Liver (tissue), 9 donors: Measurements from ENCODE around the gene PLA2G4B. TPM values are rescaled to one million over a fixed set of nuclear protein-coding genes. Genes with fewer than 3 reads are reported as not detected.

ENCODE experiments used
- DNase-seq: peaks from one replicate; pipeline ENCODE4 v3.0.0-alpha.2; 2017; ENCODE audit warnings: low spot score
- H3K27ac ChIP-seq, 2 donors: one replicate each; pipeline ENCODE4 v1.7.0; 2013; ENCODE audit warnings: inconsistent platforms in 2 of 2, low read length in 2 of 2, control low read depth in 1 of 2, low read depth in 1 of 2, mild to moderate bottlenecking in 1 of 2
- H3K27me3 ChIP-seq, 4 donors: one replicate each; pipeline versions ENCODE4 v1.6.1 to v1.7.0; 2013; ENCODE audit warnings: low read length in 3 of 4, inconsistent platforms in 1 of 4, mild to moderate bottlenecking in 1 of 4, moderate library complexity in 1 of 4; ENCODE audit not compliant: control insufficient read depth in 4 of 4, insufficient read depth in 4 of 4
- H3K36me3 ChIP-seq, 4 donors: one replicate each; pipeline versions ENCODE4 v1.6.1 to v1.7.0; 2013; ENCODE audit warnings: low read length in 3 of 4, mild to moderate bottlenecking in 3 of 4, low read depth in 1 of 4, moderate library complexity in 1 of 4; ENCODE audit not compliant: control insufficient read depth in 4 of 4, insufficient read depth in 3 of 4
- H3K4me1 ChIP-seq, 4 donors: one replicate each; pipeline versions ENCODE4 v1.6.1 to v1.7.0; 2013; ENCODE audit warnings: low read length in 3 of 4, mild to moderate bottlenecking in 3 of 4, moderate library complexity in 1 of 4; ENCODE audit not compliant: control insufficient read depth in 4 of 4, insufficient read depth in 4 of 4
- H3K4me3 ChIP-seq, 3 donors: one replicate each; pipeline versions ENCODE4 v1.6.1 to v1.7.0; 2013; ENCODE audit warnings: low read length in 3 of 3, control low read depth in 1 of 3, low read depth in 1 of 3, mild to moderate bottlenecking in 1 of 3
- H3K9ac ChIP-seq, 2 donors: one replicate each; pipeline ENCODE4 v1.7.0; 2013; ENCODE audit warnings: low read length in 2 of 2, mild to moderate bottlenecking in 2 of 2, moderate library complexity in 2 of 2, control low read depth in 1 of 2, low read depth in 1 of 2
- H3K9me3 ChIP-seq, 4 donors: one replicate each; pipeline versions ENCODE4 v1.6.1 to v1.7.0; 2013; ENCODE audit warnings: low read length in 3 of 4; ENCODE audit not compliant: control insufficient read depth in 4 of 4
- EGR1 ChIP-seq, 2 donors: IDR thresholded peaks; 2 replicates each; pipeline ENCODE4 v1.6.1; 2016 to 2018; ENCODE audit warnings: antibody characterized with exemption in 2 of 2, low read depth in 2 of 2
- FOXA1 ChIP-seq: IDR thresholded peaks from 2 replicates; pipeline ENCODE4 v1.6.1; 2016; ENCODE audit warnings: antibody characterized with exemption
- FOXA2 ChIP-seq: IDR thresholded peaks from 2 replicates; pipeline ENCODE4 v1.6.1; 2016; ENCODE audit warnings: antibody characterized with exemption
- GABPA ChIP-seq, 2 donors: IDR thresholded peaks in 1 of 2; conservative IDR thresholded peaks in 1 of 2; 2 replicates each; pipeline ENCODE4 v1.6.1; 2016; ENCODE audit warnings: antibody characterized with exemption in 2 of 2, mild to moderate bottlenecking in 1 of 2, moderate library complexity in 1 of 2
- HNF4A ChIP-seq, 2 donors: conservative IDR thresholded peaks; 2 replicates each; pipeline ENCODE4 v1.6.1; 2016; ENCODE audit warnings: antibody characterized with exemption in 2 of 2, mild to moderate bottlenecking in 2 of 2
- HNF4G ChIP-seq: IDR thresholded peaks from 2 replicates; pipeline ENCODE4 v1.6.1; 2016; ENCODE audit warnings: antibody characterized with exemption
- JUND ChIP-seq, 2 donors: IDR thresholded peaks; 2 replicates each; pipeline ENCODE4 v1.6.1; 2016; ENCODE audit warnings: antibody characterized with exemption in 2 of 2
- NR2F2 ChIP-seq: IDR thresholded peaks from 2 replicates; pipeline ENCODE4 v1.6.1; 2016; ENCODE audit warnings: antibody characterized with exemption
- RAD21 ChIP-seq, 2 donors: IDR thresholded peaks; 2 replicates each; pipeline ENCODE4 v1.6.1; 2016; ENCODE audit warnings: antibody characterized with exemption in 2 of 2, mild to moderate bottlenecking in 2 of 2
- RXRA ChIP-seq, 2 donors: IDR thresholded peaks; 2 replicates each; pipeline ENCODE4 v1.6.1; 2017 to 2018; ENCODE audit warnings: antibody characterized with exemption in 2 of 2, mild to moderate bottlenecking in 1 of 2
- TAF1 ChIP-seq: conservative IDR thresholded peaks from 2 replicates; pipeline ENCODE4 v1.6.1; 2016; ENCODE audit warnings: antibody characterized with exemption, mild to moderate bottlenecking
- YY1 ChIP-seq: IDR thresholded peaks from 2 replicates; pipeline ENCODE4 v1.6.1; 2016; ENCODE audit warnings: antibody characterized with exemption, mild to moderate bottlenecking
- WGBS: extraction: QIAGEN DNeasy Blood & Tissue Kit; methylation state at CpG from one replicate; pipeline ENCODE4 v1.1.7; 2013; 5-methylcytosine and 5-hydroxymethylcytosine counted together
- polyA plus RNA-seq, 2 donors: library from polyadenylated mRNA; stranded (reverse) in 1 of 2; unstranded in 1 of 2; fragments of 200-250 nt in 1 of 2; fragments of >200 nt in 1 of 2; fragmentation: Nextera tagmentation in 1 of 2; extraction: Ambion mirVana in 1 of 2; gene quantifications; one replicate each; pipeline versions ENCODE4 v1.2.1 to v1.2.3, GENCODE V29; 2013 to 2015
- total RNA-seq, 2 donors: library from RNA; depleted of rRNA; stranded (reverse); fragments of >200 nt; gene quantifications; one replicate each; pipeline ENCODE4 v1.2.3, GENCODE V29; 2014
- TF ChIP-seq, protein P1 (sequence below): fragments of 150-350 bp; IDR thresholded peaks from 2 replicates; pipeline ENCODE4 v1.5.1; 2017; ENCODE audit warnings: improper control_type of control experiment, low read depth, low read length; ENCODE audit not compliant: missing input control
- TF ChIP-seq, protein P2 (sequence below): IDR thresholded peaks from 2 replicates; pipeline ENCODE4 v1.6.1; 2016; ENCODE audit warnings: antibody characterized with exemption
- TF ChIP-seq, protein P3 (sequence below): IDR thresholded peaks from 2 replicates; pipeline ENCODE4 v1.6.1; 2016; ENCODE audit warnings: antibody characterized with exemption, mild to moderate bottlenecking
- TF ChIP-seq, protein P4 (sequence below): IDR thresholded peaks from 2 replicates; pipeline ENCODE4 v1.6.1; 2016; ENCODE audit warnings: antibody characterized with exemption
- TF ChIP-seq, protein P5 (sequence below): IDR thresholded peaks from 2 replicates; pipeline ENCODE4 v1.6.1; 2016; ENCODE audit warnings: antibody characterized with exemption
- donor health status: healthy.
- donor health status: healthy.
- donor health status: healthy.
- donor health status: healthy.
- donor health status: healthy.

The PLA2G4B gene
- total and polyA plus RNA-seq, 4 donors, result 0.33 to 3.6 (median 2.3) TPM

DNA sequence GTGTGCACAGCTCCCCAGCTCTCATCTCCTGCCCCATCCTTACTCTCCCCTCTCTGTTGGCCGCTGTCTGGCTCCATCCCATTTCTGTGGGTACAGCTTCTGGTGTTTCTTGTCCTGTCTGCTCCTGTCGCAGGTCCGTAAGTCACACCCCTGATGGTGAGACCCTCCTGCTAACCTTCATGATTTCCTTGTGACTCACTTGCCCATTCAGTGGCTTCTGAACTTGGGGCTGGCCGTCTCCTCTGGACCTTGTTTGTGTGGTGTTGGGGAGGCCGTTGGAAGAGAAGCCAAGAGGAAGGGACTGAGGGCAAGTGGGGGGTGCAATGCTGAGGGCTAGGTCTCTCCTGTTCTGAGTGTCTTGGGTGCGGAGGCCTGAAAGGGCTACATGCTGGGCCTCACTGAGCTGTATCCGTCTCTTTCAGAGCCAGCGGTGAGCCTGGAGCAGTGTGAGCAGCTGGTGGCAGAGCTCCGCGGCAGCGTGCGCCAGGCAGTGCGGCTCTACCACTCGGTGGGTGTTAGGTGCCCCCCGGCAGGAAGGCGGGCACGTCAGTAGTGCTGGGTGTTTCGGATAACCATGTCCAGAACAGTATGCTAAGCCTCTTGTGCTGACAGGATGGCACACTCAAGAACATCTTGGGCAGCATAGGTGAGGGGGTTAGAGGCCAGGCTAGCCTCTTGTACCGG lies 14.4 kb upstream of the PLA2G4B start (continued):
- TF ChIP-seq, protein P1, sequence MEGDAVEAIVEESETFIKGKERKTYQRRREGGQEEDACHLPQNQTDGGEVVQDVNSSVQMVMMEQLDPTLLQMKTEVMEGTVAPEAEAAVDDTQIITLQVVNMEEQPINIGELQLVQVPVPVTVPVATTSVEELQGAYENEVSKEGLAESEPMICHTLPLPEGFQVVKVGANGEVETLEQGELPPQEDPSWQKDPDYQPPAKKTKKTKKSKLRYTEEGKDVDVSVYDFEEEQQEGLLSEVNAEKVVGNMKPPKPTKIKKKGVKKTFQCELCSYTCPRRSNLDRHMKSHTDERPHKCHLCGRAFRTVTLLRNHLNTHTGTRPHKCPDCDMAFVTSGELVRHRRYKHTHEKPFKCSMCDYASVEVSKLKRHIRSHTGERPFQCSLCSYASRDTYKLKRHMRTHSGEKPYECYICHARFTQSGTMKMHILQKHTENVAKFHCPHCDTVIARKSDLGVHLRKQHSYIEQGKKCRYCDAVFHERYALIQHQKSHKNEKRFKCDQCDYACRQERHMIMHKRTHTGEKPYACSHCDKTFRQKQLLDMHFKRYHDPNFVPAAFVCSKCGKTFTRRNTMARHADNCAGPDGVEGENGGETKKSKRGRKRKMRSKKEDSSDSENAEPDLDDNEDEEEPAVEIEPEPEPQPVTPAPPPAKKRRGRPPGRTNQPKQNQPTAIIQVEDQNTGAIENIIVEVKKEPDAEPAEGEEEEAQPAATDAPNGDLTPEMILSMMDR, result no peak
- TF ChIP-seq HNF4G, result no peak
- no peak for TF ChIP-seq HNF4A (conservative IDR thresholded peaks at IDR 0.05)
- TF ChIP-seq RAD21 (IDR thresholded peaks at IDR 0.05), result no peak
- TF ChIP-seq FOXA1, result no peak
- no peak for TF ChIP-seq GABPA (IDR thresholded peaks at IDR 0.05 in 1 of 2, conservative IDR thresholded peaks at IDR 0.05 in 1 of 2)
- TF ChIP-seq, protein P2, sequence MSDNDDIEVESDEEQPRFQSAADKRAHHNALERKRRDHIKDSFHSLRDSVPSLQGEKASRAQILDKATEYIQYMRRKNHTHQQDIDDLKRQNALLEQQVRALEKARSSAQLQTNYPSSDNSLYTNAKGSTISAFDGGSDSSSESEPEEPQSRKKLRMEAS, result no peak

DNA sequence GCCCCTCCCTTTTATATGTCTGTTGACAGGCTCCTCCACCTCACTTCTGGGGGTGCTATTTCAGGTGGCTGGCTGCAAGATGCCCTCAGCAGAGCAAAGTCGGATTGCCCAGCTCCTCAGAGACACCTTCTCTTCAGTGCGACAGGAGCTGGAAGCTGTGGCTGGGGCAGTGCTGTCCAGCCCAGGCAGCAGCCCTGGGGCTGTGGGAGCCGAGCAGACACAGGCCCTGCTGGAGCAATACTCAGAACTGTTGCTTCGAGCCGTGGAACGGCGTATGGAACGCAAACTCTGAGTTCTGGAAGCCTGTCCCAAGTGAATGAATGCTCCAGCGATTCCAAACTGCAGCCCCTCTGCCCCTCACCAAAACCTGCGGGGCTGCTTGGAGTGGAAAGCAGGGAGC lies 13.5 kb upstream of the PLA2G4B start:
- TF ChIP-seq FOXA2, result no peak
- TF ChIP-seq, protein P3, sequence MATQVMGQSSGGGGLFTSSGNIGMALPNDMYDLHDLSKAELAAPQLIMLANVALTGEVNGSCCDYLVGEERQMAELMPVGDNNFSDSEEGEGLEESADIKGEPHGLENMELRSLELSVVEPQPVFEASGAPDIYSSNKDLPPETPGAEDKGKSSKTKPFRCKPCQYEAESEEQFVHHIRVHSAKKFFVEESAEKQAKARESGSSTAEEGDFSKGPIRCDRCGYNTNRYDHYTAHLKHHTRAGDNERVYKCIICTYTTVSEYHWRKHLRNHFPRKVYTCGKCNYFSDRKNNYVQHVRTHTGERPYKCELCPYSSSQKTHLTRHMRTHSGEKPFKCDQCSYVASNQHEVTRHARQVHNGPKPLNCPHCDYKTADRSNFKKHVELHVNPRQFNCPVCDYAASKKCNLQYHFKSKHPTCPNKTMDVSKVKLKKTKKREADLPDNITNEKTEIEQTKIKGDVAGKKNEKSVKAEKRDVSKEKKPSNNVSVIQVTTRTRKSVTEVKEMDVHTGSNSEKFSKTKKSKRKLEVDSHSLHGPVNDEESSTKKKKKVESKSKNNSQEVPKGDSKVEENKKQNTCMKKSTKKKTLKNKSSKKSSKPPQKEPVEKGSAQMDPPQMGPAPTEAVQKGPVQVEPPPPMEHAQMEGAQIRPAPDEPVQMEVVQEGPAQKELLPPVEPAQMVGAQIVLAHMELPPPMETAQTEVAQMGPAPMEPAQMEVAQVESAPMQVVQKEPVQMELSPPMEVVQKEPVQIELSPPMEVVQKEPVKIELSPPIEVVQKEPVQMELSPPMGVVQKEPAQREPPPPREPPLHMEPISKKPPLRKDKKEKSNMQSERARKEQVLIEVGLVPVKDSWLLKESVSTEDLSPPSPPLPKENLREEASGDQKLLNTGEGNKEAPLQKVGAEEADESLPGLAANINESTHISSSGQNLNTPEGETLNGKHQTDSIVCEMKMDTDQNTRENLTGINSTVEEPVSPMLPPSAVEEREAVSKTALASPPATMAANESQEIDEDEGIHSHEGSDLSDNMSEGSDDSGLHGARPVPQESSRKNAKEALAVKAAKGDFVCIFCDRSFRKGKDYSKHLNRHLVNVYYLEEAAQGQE, result no peak
- TF ChIP-seq, protein P1, result no peak
- no peak for TF ChIP-seq JUND (IDR thresholded peaks at IDR 0.05)
- no peak for TF ChIP-seq GABPA (IDR thresholded peaks at IDR 0.05 in 1 of 2, conservative IDR thresholded peaks at IDR 0.05 in 1 of 2)
- no peak for TF ChIP-seq HNF4G
- TF ChIP-seq FOXA1, result no peak
- TF ChIP-seq, protein P4, sequence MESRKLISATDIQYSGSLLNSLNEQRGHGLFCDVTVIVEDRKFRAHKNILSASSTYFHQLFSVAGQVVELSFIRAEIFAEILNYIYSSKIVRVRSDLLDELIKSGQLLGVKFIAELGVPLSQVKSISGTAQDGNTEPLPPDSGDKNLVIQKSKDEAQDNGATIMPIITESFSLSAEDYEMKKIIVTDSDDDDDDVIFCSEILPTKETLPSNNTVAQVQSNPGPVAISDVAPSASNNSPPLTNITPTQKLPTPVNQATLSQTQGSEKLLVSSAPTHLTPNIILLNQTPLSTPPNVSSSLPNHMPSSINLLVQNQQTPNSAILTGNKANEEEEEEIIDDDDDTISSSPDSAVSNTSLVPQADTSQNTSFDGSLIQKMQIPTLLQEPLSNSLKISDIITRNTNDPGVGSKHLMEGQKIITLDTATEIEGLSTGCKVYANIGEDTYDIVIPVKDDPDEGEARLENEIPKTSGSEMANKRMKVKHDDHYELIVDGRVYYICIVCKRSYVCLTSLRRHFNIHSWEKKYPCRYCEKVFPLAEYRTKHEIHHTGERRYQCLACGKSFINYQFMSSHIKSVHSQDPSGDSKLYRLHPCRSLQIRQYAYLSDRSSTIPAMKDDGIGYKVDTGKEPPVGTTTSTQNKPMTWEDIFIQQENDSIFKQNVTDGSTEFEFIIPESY, result no peak
- TF ChIP-seq HNF4A (conservative IDR thresholded peaks at IDR 0.05), result no peak
- no peak for TF ChIP-seq EGR1 (IDR thresholded peaks at IDR 0.05; ENCODE audit: low read depth in 2 of 2)
- TF ChIP-seq, protein P2, result no peak
- no peak for TF ChIP-seq NR2F2
- no peak for TF ChIP-seq TAF1
- TF ChIP-seq, protein P5, sequence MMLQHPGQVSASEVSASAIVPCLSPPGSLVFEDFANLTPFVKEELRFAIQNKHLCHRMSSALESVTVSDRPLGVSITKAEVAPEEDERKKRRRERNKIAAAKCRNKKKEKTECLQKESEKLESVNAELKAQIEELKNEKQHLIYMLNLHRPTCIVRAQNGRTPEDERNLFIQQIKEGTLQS, result no peak
- no peak for TF ChIP-seq RXRA (IDR thresholded peaks at IDR 0.05)
- TF ChIP-seq YY1, result no peak
- peaks cover 0 to 22% (median 3%) of the 10 kb centered on the region in 4 donors for H3K36me3 ChIP-seq
- no peak for DNase-seq

More for the DNA sequence above, 13.5 kb upstream of the PLA2G4B start:
- H3K4me3 ChIP-seq, result no peak overlapping the region
- H3K27me3 ChIP-seq, result no peaks in the 10 kb centered on the region
- WGBS, result 97% methylated on average over 10 of the region's 10 CpGs
- H3K9ac ChIP-seq, result no peak overlapping the region
- H3K27ac ChIP-seq, result no peak overlapping the region
- H3K4me1 ChIP-seq, result peaks cover 0 to 12% (median 11%) of the 10 kb centered on the region in 4 donors
- H3K9me3 ChIP-seq, result no peaks in the 10 kb centered on the region
